SK-N-DZ (cell line): ENCODE results near the gene ZNF334. TPM values are rescaled to one million over a fixed set of nuclear protein-coding genes. Genes with fewer than 3 reads are reported as not detected.

ENCODE experiments used
- DNase-seq: peaks from one replicate; pipeline ENCODE4 v3.0.0-alpha.2; 2015; ENCODE audit warnings: low spot score
- polyA plus RNA-seq, 2 experiments: library from polyadenylated mRNA; depleted of rRNA; stranded (reverse); fragments of >200 nt; gene quantifications; 2 replicates each; pipeline ENCODE4 v1.2.3, GENCODE V29; 2014

Gene ZNF334
- polyA plus RNA-seq (2014; cell fraction: cytosol; rRNA removed) = 22.1 and 22.2 TPM in 2 replicates
- polyA plus RNA-seq (2014; cell fraction: nucleus; rRNA removed) = 46.5 and 74.9 TPM in 2 replicates

DNA sequence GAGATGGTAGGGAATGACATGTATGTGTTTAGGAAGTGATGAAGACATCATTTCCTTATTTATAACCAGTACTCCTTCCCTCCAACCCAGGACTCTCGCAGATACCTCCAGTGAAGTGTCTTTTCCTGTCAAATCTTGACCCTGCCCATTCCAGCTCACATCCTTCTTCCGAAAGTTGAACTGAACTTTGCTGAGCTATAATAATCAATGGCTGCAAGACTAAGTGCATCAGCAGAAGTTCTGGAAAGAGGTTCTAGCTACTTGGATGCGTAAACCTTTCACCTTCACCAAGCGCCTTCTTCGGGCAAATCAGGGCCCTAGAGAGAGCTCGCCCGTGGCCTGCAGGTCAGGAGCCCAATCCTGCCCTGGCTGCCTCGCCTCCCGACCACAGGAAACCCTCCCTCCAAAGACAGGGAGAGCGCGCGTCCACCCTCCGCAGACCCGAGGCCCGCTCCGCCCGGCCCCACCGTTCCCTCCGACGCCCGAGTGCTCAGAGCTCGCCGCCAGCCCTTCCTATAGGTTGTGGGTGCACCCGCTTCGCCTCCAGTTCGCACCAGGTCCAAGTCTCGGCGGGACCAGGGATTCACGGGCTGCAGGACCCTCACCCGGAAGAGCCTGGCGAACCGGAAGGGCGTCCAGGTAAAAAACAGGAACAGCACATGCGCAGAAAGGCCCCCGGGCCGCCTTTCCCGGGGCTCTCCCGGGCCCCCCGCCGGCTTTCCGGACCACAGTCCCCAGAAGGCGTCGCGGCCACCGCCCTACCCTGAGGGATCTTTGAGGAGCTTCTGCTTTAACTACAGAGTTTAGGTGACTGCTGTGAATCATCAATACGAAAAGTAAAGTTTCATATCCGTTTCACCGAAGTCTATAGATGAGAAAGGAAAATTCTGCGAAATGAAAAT is at the start of gene ZNF334:
Gene ZNF334 (minus strand): TSS at position 617 of the 902 bp plus-strand sequence. CDS start 1,457 bp downstream, outside the sequence.
- DNase-seq = peak; percentile 92

DNA sequence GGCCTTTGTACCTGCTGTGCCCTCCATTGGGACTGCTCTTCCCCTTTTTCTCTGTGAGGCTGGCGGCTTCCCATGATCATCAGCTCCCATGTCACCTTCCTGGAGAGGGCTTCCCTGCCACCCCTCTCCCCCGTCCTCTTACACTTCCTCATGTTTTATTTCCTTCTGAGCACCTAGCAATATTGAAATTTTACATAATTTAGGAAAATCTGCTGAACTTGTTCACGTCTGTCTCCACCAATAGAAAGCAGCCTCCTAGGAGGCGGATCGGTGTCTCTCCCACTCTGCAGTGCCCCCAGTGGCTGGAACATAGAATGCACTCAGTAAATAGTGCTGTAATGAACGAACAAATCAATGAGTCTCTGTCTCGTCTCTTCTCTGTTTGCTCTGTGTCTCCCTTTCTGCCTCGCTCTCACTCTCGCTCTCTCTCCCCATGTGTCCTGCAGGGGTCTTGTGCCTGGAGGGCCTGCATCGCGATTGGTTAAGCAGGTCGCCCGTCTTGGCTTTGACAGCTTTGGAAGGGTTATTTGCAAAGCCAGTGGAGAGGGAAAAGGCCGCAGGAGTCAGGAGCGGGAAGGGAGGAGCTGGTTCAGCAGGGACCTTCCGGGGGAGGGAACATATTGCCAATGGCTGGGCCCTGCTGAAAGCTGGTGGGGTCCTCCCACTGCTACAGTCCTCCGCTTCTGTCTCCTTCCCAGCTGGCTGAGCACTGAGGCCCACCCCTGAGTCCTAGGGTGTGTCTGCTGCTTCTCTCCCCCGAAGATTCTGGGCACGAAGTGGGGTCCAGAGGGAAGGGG is 49.2 kb upstream of the ZNF334 start:
- peak; percentile 85 for DNase-seq

DNA sequence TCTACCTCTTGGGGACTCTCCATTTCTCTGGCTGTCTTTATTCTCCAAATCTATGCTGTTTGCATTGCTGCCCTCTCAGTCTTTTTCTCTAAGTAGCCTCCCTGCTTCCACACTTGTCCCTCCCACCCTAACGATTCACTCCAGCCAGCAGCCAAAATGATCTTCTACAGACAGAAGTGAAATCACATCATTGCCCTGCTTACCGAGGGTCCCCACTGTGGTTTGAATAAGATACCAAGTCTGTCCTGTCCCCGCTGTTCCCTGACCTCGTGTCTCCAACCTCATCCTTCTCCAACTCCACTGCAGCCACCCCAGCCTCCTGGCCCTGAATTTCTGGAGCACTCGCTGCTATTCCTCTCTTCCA is 48.6 kb upstream of the ZNF334 start:
- no peak for DNase-seq

DNA sequence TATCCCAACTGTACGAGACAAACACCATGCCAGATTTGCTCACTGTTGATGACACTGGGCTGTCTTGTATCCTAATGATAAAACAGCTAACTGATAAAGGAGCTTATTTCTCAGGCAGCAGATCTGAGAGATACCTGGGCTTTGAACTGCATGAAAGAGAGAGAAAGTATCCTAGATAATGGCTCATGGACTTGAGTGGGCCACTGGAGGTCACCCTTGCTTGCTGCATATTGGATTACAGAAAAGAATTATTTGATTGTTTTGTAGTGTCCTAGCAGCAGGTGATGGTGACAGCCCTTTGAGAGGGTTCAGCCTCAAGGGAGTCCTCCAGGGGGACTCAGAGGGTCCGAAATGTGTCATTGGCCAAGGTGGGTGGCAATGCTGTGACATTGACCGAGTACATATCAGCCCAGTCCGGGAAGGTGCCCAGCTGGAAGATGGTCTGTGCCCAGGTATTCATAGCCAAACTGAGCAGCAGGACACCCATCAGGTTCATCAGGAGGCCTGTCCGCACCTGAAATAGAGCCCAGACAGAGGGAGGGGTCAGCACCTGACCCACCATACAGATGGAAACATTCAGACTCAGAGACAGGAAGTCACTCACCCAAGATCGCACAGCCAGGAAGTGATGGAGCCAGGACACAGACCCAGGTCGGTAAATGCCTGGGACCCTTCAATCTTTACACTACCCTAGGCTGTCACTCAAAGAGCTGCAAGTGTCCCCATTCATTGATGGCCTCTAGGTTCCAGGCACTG is 46.5 kb upstream of the ZNF334 start:
- DNase-seq = no peak

DNA sequence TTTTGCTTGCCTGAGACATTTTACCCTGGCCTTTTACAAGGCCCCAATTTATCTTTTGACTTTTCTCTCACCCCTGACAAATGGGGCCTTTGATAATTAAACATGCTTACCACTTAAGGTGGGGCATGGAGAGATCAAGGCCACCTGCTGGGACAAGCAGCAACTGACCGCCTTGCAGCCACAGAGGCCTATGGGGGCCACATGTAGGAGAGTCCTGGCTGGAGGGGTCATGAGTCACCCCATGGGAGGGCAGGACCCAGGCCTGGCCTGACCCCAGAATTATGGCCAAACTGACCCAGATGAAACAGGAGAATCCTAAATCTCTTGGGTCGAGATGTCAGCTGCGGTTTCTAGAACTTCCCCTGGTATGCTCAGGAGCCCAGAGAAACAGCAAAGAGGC is 45.6 kb upstream of the ZNF334 start:
- no peak for DNase-seq

DNA sequence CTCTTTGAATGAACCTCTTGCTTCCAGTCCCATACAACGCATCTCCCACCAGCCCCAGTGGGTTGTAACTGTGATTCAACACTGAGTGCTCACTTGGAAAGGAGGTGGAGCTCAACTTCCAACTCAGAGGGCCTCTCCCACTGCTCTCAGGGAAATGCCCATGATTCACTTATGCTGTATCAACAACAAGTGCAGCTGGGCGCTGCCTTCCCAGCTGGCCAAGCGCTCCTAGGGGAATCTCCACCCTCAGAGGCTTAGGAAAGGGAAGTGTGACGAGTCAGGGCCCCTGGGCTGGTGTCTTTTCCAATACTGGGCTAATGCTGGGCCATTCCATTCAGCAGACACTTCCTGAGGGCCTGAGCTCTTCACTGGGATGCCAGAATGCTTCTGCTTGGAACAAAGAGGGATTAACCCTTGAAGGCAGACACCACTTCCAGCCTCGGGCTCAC is 45.2 kb upstream of the ZNF334 start:
- no peak for DNase-seq

DNA sequence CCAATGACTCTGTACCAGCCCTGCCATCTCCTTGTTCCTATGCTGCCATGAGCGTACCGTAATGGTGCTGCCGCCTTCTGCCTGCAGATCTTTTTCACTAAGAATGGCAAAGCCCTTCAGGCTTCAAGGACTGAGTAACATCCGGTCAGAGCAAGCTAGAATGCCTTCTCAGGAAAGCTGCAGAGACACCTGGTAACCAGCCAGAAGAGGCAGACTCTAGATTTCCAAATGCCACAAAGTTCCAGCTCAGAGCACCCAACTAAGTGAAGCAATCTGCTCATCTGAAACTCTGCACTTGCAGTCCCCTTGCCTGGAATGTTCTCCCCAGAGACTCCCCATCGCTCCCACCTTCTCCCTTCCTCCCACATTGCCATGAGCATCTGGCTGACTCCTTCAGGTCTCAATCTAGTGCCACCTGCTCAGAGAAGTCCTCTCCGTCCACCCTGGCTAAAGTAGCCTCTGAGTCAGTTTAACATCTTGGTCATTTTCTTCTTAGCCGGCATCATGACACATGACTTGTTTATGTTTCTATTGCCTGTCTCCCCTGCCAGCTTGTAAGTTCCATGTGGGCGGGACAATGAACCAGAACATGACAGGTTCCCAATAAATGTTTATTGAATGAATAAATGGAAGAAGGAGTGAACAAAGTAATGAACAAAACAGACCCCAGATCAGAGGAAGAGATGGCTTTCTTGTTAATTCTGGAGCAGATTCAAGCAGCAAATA is 44.0 kb upstream of the ZNF334 start:
- no peak for DNase-seq

DNA sequence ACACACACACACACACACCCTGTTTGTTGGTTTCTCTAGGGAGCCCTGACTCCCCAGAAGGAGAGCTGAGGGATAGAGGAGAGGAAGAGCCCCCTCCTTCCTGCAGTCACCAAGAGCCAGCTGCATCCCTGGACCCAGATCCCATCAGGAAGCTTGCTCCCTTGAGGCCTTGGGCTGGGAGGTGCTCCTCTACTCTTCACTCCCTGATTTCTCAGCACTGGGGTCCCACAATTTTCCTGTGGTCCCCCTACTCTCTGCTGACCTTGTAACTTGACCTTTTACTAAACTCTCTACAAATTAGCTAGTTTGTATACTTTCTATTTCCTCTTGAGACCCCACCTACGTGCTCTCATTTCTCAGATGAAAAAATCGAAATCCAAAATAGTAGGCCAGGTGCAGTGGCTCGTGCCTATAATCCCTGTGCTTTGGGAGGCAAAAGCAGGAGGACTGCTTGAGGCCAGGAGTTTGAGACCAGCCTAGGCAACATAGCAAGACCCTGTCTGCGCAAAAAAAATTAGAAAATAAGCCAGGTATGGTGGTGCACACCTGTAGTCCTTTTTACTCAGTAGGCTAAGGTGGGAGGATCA is 42.1 kb upstream of the ZNF334 start:
- no peak for DNase-seq

DNA sequence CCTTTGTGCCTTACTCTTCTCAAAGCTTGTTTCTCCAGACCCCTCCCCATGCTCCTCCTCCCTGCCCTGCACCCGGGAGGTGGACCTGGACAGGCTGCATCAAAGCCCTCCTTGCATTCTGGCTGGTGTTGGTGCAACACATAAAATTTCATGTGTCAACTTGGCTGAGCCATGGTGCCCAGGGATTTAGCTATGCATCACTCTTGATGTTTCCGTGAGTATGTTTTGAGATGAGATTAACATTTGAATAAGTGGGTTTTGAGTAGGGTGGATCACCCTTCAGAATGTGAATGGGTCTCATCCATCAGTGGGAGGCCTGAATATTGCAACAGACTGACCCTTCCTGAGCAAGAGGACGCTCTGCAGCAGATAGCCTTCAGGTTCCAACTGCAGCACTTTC is 41.5 kb upstream of the ZNF334 start:
- DNase-seq = no peak

DNA sequence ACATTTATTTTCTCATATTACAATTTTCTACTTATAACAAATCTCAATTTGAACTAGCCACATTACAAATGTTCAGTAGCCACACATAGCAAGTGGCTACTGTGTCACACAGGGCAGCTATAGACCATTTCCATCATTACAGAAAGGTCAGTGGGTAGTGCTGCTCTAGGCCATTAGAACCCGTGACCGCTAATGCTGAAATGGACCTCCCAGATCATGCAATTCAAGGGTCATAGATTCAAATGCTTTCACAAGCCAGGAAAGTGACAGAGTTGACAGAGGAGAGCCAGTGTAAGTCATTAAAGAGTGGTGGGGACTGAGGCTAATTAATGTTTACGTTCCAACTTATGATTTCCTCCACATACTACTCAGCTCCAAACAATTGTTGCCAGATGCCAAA is 40.6 kb upstream of the ZNF334 start:
- no peak for DNase-seq

DNA sequence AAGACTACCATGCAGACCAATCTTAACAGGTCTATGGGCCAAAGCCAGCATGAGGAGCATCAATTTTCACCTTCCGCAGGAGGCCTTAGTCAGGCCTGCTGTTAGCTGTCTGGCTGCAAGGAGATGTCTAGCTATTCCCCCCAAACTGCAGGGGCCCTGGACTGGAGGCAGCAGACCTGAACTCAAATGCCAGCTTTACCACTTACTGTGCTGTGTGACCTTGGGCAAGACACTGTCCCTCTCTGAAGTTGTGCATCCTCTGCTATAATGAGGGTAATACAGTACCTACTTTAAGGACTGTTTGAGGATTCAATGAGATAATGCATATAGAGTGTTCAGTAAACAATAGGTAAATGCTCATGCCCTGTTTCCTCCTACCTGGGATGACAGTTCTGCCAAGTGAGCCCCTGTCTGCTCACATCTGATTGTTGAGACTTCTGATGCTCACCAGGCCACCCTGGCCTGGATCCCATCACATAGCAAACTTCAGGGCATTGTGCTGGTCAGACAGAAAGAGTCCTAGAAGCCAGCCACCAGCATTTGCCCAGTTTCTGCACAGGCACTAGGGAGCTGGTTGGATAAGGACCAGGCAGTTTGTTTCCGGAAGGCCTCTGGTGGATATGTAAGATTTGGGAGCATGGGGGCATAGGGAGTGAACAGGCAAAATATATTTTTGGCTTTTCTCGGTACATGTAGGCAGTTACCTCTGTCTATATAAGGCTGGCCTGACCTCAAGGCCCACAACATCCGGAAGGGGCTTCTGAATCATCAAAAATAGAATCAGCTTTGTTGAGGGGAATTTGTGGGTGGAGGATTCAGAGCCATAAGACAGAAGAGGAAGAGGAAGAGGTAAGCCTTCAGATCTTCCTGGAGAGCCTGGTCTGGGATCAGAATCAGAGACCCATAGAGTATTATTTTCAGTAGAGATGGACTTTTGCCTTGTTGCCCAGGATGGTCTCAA is 39.4 kb upstream of the ZNF334 start:
- no peak for DNase-seq

DNA sequence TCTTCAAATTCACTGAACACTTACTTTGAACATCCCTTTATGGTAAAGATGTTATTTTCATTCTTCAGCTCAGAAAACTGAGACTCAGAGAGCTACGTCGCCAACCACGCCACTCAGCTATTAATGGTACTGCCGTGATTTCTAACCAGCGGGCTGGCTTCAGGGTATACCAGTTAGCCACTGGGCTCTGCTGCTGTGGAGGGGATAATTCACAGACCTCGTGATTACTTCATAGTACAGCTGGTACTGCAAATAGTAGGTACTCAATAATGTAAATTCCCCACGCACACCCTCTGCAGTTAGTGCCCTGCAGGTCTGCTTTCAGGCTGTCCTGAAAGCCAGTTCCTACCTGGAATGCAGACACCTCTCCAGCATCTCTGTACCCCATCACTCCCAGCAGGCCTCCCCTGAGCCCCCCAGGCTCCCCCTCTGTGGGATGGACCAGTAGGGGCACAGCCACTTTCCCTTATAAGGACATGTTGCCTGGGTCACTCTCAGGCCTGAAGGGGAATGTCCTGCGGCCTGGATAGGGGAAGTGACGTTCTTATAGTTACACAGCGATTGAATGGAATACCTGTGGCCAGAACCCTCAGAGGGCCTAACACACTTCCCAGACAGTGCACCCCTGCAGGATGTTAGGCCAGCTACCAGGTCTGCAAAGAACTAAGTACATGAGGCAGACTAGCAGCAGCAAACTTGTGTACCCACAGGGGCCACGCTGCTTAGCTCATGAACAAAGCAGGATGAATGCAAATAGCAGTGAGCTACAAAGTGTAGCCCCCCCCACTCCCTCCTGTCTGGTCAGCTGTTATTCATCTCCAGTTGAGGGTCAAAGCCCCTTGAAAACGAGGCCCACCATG is 38.4 kb upstream of the ZNF334 start:
- DNase-seq = no peak

DNA sequence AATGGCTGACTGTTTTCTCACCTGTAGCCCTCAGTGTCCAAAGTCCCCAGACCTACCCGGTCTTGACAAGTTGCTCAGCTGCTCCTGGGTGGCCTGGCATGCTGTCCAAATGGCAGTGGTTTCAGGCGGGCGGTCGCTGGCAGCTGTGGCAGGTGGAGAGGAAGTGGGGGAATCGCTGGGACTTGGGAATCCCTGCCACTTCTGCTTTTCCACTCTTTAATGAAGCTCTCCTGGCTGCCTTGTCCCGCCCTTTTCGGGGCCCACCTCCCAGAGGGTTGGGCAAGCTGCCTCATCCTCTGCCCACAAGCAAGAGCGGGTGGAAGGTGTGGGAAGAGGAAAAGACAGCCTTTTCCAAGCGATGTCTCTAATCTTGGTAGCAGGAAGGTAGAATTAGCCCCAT is 37.1 kb upstream of the ZNF334 start, which contains the start of gene OCSTAMP:
Gene OCSTAMP (minus strand): TSS at position 194 of the 400 bp plus-strand sequence. CDS start 94 bp downstream, at position 100.
- DNase-seq = no peak

DNA sequence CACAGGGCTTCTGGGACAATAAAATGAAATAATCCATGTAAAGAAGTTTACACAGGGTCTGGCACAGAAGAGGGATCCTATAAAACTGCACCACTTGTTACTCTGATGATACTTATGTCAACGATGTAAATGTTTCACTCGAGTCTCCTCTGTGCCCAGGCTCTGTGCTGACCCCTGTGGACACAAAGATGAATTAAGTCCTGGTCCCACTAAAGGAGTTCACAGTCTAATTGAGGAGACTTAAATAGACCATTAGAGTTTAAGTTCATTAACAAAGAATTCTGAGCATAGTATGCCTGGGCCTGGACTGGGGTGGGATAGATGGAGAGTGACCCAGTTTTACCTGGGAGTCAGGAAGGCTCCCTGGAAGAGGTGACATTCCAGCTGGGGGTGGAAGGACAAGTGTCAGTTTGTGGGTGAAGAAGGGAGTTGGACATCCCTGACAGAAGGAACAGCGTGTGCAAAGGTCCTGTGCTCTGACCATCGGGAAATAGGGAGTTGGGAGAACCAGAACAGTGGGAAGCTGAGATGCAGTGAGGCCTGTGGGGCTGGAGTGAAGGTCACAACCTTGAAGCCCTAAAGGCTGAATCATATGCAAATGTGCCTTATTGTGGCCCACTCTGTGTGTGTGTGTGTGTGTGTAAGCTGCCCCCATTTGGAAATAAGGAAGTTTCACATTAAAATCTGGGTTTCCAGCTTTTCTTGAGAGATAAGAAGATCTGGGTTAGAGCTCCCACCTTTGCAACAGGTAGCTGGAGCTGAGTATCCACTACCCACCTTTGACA is 36.0 kb upstream of the ZNF334 start:
- no peak for DNase-seq

DNA sequence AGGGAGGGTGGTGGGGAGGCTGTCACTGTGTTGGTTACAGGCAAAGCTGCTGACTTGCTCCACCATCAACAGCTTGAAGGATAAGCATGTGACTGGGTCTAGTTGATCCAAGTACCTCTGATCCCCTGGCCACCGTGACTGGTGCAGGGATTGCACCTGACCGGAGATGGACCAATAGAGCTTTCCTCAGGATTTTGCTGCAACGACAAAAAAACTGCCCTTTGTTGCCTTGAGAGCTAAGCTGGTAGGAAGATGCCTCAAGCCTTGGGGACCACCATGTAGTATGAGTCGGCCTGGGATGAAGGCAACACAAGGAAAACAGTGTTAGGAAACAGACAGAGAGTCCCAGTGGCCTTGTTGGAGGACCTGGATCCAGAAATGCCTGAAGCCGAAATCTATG is 35.3 kb upstream of the ZNF334 start:
- no peak for DNase-seq

DNA sequence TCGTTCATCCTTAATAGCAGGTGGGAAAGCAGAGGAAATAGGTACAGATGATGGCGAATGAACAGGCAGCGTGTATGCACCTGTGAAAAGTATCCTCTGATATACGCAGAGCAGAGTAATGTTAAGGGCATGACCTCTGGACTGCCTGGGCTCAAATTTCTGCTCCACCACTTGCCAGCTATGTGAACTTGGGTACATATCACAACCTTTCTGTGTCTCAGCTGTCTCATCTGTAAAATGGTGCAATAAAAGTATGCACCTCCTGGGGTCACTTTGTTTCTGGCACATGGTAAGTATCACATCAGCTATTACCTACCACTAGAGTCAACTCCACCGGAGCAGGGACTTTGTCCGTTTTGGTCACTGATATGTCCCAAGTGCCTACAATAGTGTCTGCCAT is 34.6 kb upstream of the ZNF334 start:
- no peak for DNase-seq

DNA sequence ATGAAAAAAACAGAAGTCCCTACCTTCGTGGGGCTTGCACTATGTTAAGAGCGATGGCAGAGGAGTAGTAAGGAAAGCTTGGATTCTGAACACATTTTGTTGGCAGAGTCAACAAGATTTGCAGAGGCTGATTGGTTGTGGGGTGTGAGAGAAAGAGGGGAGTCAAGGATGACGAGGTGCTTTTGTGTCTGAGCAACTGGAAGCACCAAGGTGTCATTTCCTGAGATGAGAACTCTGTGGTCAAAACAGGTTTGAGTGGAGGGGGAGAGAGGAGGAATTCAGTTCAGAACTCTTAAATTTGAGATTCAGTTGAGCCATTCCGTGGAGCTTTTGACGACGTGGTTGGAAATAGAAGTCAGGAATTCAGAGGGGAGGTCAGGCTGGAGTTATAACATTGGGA is 33.6 kb upstream of the ZNF334 start:
- no peak for DNase-seq

DNA sequence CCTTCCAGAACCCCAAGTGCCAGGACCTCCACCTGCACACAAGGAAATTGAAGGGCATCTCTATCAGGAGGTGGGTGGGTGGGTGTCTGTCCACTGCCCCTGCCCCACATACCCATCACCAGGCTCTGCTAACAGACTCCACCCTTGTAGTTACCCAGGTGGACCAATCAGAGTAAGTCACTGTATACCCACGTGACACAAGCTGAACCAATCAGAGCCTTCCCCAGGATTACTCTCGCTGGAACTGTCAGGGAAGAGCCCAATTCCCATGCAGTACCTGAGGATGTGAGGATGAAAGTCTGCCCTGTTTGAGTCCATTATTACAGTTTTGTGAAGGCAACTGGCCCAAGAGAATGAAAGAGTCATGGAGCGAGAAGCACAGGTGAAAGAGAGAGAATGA is 32.9 kb upstream of the ZNF334 start:
- DNase-seq = no peak
